Measurements from ENCODE around the gene ZMYM1. TPM values are rescaled to one million over a fixed set of nuclear protein-coding genes. Genes with fewer than 3 reads are reported as not detected.
"Not testable (repeated sequence)": the region's sequence is repeated elsewhere in the genome, so short reads cannot be mapped to it uniquely, and the experiment has no call there.

The ZMYM1 gene
- total RNA-seq, 3 donors from 2014 or later, result 9.2 to 20.9 (median 11.4) TPM

DNA sequence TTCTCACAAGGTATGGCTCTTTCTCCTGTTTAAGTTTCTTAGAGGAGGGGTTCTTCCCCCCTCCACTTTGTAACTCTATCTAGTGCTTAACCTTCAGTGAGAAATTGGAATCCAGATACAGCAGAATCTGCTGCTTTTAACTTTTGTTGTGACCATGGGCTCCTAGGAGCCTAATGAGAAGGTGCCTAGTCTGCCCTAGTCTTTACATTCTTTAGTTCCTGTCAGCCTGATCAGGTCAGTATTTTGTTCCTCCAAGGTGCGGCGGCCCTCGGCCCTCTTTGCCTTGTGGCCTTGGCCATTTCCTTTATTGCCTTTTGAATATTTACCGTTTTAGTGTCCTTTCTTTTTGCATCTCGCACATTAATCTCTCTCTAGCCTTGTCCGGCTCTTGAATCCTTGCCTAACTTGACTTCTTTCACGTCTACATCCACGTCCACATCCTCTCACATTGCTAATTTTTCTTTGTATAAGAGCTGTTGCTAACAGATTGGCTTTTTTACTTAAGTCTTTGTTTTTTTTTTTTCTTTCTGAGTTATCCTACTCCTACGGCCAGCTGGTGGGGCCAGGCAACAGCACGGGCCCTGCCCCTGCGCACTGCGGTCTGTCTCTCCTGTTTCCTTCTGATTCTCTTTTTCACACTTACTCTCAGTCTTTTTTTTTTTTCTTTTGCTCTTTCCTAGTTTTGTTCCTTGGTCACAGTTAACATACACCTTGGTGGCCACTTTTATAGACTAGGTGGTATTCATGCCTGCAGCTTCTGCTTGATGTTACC lies 64.7 kb downstream of the ZMYM1 start:
- TF ChIP-seq, protein P1, sequence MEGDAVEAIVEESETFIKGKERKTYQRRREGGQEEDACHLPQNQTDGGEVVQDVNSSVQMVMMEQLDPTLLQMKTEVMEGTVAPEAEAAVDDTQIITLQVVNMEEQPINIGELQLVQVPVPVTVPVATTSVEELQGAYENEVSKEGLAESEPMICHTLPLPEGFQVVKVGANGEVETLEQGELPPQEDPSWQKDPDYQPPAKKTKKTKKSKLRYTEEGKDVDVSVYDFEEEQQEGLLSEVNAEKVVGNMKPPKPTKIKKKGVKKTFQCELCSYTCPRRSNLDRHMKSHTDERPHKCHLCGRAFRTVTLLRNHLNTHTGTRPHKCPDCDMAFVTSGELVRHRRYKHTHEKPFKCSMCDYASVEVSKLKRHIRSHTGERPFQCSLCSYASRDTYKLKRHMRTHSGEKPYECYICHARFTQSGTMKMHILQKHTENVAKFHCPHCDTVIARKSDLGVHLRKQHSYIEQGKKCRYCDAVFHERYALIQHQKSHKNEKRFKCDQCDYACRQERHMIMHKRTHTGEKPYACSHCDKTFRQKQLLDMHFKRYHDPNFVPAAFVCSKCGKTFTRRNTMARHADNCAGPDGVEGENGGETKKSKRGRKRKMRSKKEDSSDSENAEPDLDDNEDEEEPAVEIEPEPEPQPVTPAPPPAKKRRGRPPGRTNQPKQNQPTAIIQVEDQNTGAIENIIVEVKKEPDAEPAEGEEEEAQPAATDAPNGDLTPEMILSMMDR (IDR thresholded peaks at IDR 0.05), result no peak
- no peak for ATAC-seq
- Histone ChIP-seq H3K9me3 (no peaks in the 10 kb centered on the region), H3K4me3 (no peak overlapping the region), H3K36me3 (ENCODE audit: low read depth) (no peaks in the 10 kb centered on the region), H3K4me1 (ENCODE audit: low read depth) (no peaks in the 10 kb centered on the region)
- intact Hi-C loops (cut with DNase I, micrococcal nuclease), result no loop called here
- DNase-seq, result no peak

DNA sequence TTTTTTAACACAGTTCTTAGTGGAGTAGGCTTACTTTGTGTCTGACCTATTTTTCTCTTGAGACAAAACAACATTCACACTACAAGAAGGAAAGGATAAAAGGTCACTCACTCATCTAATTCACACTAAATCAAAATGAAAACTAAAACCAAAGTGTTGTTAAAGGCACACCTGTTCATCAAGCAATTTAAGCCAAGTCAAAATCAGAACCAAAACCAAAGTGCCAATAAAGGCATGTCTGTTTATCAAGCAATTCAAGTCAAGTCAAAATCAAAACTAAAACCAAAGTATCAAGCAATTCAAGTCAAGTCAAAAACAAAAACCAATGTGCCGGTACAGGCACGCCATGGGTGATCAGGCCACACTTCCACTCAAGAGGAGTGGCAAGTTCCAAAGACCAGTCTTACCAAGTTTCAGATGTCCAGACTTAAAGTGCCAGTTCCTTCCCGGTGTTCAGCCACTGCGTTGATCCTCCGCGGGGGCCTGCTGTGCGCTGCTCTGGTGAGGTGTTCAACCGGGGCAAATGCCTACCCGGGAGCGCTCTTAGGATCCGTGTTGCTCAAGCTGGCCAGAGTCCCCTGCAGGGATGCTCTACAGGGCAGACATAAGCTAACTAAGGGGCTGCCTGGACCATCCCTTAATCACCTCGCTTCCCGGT lies 66.8 kb downstream of the ZMYM1 start:
- H3K36me3 ChIP-seq (ENCODE audit: low read depth); H3K9me3 ChIP-seq; intact Hi-C loops (cut with DNase I, micrococcal nuclease); H3K4me1 ChIP-seq (ENCODE audit: low read depth); H3K4me3 ChIP-seq: not testable (repeated sequence)
- ATAC-seq (peak; percentile 36), DNase-seq (peak in 2 of 3 donors; percentile 11 to 45)

- ATAC-seq, result no peak
- Histone ChIP-seq H3K4me1 (ENCODE audit: low read depth) (no peaks in the 10 kb centered on the region), H3K4me3 (no peak overlapping the region), H3K36me3 (ENCODE audit: low read depth) (no peaks in the 10 kb centered on the region), H3K9me3 (no peaks in the 10 kb centered on the region)
- intact Hi-C loops (cut with DNase I, micrococcal nuclease), result no loop called here
- no peak for DNase-seq
- TF ChIP-seq, protein P1 (IDR thresholded peaks at IDR 0.05), result no peak
These were observed 72.0 kb downstream of the ZMYM1 start for GRCh38 chr1:35151220-35151619.

DNA sequence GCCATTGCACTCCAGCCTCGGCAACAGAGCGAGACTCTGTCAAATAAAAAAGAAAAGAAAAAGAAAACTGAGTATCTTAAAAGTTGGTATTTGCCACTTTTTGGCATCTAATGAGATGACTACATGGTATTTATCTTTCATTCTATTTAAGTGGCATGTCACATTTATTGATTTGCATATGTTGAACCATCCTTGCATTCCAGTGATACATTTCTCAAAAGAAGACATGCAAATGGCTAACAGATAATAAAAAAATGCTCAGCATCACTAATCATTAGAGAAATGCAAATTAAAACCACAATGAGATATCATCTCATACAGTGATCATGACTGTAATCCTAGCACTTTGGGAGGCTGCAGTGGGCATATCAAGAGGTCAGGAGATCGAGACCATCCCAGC lies 85.7 kb downstream of the ZMYM1 start:
- TF ChIP-seq, protein P1 (IDR thresholded peaks at IDR 0.05), result no peak
- H3K4me1 ChIP-seq (ENCODE audit: low read depth), result no peaks in the 10 kb centered on the region
- no peak overlapping the region for H3K4me3 ChIP-seq

More for the DNA sequence above, 85.7 kb downstream of the ZMYM1 start:
- Histone ChIP-seq H3K36me3 (ENCODE audit: low read depth) (no peaks in the 10 kb centered on the region), H3K9me3 (peaks cover 12% of the 10 kb centered on the region)
- intact Hi-C loops (cut with DNase I, micrococcal nuclease), result no loop called here
- DNase-seq (no peak), ATAC-seq (no peak)

Other genes with a start within 250 kb of the ZMYM1 start
- gene SMIM12, start 219.6 kb upstream of the ZMYM1 start, total RNA-seq, result 10 to 100 TPM; 50.8 to 53.8 (median 51.8) TPM
- under 1 TPM; 0.35 to 0.60 (median 0.41) TPM for gene DLGAP3, start 149.7 kb upstream of the ZMYM1 start, total RNA-seq
- 10 to 100 TPM; 17.9 to 18.4 (median 18.0) TPM for gene TMEM35B, start 94.0 kb upstream of the ZMYM1 start, total RNA-seq
- 10 to 100 TPM; 18.8 to 29.4 (median 23.1) TPM for gene ZMYM6, start 47.4 kb upstream of the ZMYM1 start, total RNA-seq
- gene SFPQ, start 113.8 kb downstream of the ZMYM1 start, total RNA-seq, result 100 to 1,000 TPM; 164 to 196 (median 174) TPM
- 10 to 100 TPM; 30.5 to 46.6 (median 31.6) TPM for gene ZMYM4, start 189.3 kb downstream of the ZMYM1 start, total RNA-seq